OCI-LY3 (cell line): Measurements from ENCODE around the gene MINDY1.

ENCODE experiments used
- EZH2phosphoT487 ChIP-seq: fragments of 200-600 bp; shearing (Covaris generic); IDR thresholded peaks from 2 replicates; pipeline ENCODE4 v1.6.1; 2018; ENCODE audit warnings: antibody characterized with exemption, mixed run types, low read depth
- TF ChIP-seq, protein P1 (sequence below): fragments of 200-600, 300-600 bp; sonication (generic); IDR thresholded peaks from 2 replicates; pipeline ENCODE4 v1.5.1; 2014; ENCODE audit warnings: antibody characterized with exemption, low read length, low read depth

DNA sequence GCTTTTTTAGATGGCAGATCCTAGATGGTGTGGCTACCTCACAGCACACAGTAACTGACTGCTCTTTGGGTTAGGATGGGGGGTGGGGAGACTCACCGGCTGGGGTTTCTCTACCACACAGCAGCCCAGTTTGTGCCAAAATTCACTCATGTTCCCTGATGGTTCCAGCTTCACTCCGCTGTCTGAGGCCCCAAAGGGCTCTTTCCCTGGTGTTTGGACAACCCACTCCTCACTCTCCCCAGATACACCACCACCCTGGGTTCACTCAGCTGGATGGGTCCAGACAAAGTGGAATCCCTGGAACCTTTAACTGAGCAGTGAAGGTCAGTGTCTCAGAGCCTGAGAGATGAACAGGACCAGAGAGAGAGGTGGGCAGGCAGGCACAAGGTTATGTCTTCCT, 48.9 kb upstream of the MINDY1 start:
- TF ChIP-seq, protein P1, sequence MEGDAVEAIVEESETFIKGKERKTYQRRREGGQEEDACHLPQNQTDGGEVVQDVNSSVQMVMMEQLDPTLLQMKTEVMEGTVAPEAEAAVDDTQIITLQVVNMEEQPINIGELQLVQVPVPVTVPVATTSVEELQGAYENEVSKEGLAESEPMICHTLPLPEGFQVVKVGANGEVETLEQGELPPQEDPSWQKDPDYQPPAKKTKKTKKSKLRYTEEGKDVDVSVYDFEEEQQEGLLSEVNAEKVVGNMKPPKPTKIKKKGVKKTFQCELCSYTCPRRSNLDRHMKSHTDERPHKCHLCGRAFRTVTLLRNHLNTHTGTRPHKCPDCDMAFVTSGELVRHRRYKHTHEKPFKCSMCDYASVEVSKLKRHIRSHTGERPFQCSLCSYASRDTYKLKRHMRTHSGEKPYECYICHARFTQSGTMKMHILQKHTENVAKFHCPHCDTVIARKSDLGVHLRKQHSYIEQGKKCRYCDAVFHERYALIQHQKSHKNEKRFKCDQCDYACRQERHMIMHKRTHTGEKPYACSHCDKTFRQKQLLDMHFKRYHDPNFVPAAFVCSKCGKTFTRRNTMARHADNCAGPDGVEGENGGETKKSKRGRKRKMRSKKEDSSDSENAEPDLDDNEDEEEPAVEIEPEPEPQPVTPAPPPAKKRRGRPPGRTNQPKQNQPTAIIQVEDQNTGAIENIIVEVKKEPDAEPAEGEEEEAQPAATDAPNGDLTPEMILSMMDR = no peak
- no peak for TF ChIP-seq EZH2phosphoT487
